Measurements from ENCODE around the gene CHID1. TPM values are rescaled to one million over a fixed set of nuclear protein-coding genes. Genes with fewer than 3 reads are reported as not detected.

The CHID1 gene
- polyA plus RNA-seq, 5 donors, result 77.0 to 101 (median 86.2) TPM

DNA sequence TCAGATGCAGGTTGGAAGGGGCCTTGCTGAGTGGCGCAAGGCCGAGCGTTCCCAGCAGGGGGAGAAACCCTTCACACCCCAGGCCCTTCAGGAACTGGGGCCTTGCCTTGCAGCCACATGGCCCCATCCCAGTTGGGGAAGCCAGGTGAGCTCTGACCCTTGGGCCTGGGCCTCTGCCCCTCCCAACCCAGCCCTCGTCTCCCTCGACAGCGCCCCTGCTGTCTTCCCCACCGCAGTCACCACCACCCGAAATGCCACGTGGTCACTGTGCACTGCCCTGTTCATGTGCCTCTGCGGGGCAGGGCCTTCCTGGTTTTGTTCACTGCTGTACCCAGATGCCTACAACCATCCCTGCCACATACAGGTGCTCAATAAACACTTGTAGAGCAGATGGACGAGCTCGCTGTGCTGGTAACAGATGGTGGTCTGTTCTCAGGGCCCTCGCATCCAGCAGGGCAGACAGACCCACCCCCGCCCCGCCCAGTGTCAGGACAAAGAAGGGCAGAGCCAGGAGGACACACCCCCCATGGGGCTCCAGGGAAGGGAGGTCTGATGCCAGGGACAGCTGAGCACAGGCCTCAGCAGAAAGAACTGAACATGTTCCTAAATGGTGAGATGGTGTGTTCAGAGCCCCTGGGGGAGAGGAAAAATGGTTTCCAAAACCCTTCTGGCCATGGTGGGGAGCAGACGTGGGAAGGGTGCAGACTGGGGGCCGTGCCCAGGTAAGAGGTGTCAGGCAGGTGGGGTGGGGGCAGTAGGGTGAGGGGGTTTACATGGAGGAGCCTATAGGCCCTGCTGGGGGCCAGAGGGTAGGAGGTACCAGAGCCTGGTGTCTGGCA lies 72.0 kb downstream of the CHID1 start:
- DNase-seq, result no peak

GRCh38 chr11:837990-838307 lies 72.7 kb downstream of the CHID1 start:
- DNase-seq, result no peak

DNA sequence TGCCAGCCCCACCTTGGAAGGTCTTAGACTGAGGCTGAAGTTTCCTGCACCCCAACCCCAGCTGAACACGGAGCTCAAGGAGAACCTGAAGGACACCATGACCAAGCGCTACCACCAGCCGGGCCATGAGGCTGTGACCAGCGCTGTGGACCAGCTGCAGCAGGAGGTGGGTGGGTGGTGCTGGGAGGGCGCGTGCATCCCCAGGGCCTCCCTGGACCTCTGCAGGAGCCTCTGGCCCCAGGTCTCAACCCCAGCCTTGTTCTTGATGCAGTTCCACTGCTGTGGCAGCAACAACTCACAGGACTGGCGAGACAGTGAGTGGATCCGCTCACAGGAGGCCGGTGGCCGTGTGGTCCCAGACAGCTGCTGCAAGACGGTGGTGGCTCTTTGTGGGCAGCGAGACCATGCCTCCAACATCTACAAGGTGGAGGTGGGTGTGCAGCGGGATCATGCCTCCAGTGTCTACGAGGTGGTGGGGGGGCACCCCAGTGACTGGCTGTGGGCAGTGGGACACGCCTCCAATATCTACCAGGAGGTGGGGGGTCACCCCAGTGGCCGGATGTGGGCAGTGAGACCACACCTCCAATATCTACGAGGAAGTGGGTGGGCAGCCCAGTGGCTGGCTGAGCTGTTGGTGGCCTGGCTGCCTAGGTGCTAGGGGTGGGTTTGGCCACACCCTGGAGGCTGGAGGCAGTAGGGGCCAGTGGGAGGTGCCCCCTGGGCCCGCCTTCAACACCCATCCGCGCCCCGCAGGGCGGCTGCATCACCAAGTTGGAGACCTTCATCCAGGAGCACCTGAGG lies 73.2 kb downstream of the CHID1 start:
- DNase-seq, result no peak

GRCh38 chr11:836700-837099 lies 73.9 kb downstream of the CHID1 start:
- DNase-seq, result no peak

DNA sequence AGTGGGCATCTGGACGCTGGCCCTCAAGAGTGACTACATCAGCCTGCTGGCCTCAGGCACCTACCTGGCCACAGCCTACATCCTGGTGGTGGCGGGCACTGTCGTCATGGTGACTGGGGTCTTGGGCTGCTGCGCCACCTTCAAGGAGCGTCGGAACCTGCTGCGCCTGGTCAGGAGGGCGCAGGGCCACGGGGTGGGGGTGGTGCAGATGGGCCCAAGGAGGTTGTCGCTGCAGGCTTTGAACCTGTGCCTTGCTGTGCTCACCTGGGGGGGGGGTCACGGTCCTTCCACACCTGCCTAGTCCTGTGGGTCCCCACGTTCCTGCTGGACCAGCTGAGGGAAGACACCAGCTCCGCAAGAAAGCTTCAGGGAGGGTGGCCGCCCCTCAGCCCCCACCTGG lies 74.3 kb downstream of the CHID1 start:
- DNase-seq, result no peak

- DNase-seq, result no peak
Measured at GRCh38 chr11:834371-835316, 76.0 kb downstream of the CHID1 start.

- DNase-seq, result no peak
Measured at GRCh38 chr11:833849-834311, 76.7 kb downstream of the CHID1 start.

GRCh38 chr11:833114-833791 lies 77.4 kb downstream of the CHID1 start:
- no peak for DNase-seq

GRCh38 chr11:832529-833113 lies 78.0 kb downstream of the CHID1 start, which contains the start of gene CD151:
TSS of gene CD151 (plus strand) at chr11:832952. CDS start at chr11:836070, 3,118 bp downstream.
- DNase-seq, result no peak

GRCh38 chr11:831961-832528 lies 78.6 kb downstream of the CHID1 start:
- DNase-seq, result no peak

GRCh38 chr11:831118-831864 lies 79.3 kb downstream of the CHID1 start:
- DNase-seq, result no peak

- no peak for DNase-seq
Measured at GRCh38 chr11:830295-831117, 80.1 kb downstream of the CHID1 start.

- DNase-seq, result no peak
Measured at GRCh38 chr11:829847-830294, 80.7 kb downstream of the CHID1 start.

DNA sequence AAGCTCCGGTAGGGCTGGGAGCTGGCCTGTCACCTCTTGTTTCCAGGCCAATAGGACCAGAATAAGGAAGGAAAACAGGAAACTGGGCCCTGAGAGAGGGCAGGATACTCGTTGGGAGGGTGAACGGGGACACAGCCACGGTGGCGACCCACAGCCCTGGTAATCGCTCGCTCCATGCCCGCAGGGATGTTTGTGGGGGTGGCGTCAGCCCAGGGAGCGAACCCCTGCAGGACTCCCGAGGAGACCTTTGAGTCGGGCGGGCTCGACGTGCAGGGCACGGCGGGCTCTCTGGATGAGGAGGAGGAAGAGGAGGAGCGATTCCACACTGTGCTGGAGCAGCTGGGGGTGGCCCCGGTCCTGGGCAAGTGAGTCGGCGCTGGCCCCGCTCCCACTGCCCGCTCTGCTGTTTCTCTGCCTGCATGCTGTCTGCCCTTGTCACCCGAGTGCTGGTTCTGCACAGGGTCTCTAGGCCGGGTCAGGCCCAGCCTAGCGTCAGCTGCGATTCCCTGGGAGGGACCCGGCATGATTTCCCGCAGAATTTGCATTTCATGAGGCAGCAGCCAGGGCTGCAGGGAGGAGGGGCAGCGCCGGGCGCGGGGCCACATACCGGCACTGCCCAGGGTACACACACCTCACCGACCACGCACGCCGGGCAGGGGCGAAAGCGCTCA lies 81.3 kb downstream of the CHID1 start:
- no peak for DNase-seq

GRCh38 chr11:828506-829175 lies 82.0 kb downstream of the CHID1 start:
- DNase-seq, result no peak

- DNase-seq, result no peak
Measured at GRCh38 chr11:827897-828192, 82.8 kb downstream of the CHID1 start, which contains the start of gene CRACR2B. TSS of gene CRACR2B (plus strand) at chr11:827919. CDS start at chr11:828608, 689 bp downstream.

- no peak for DNase-seq
Measured at GRCh38 chr11:827146-827896, 83.3 kb downstream of the CHID1 start.

Measured in right lung (tissue), 5 donors.